T-helper 22 cell (primary cell): ENCODE results near the gene PPT1.

Experiments
- DNase-seq: peaks from one replicate; pipeline ENCODE4 v3.0.0-alpha.2; 2020; ENCODE audit warnings: low read depth

The PPT1 gene

DNA sequence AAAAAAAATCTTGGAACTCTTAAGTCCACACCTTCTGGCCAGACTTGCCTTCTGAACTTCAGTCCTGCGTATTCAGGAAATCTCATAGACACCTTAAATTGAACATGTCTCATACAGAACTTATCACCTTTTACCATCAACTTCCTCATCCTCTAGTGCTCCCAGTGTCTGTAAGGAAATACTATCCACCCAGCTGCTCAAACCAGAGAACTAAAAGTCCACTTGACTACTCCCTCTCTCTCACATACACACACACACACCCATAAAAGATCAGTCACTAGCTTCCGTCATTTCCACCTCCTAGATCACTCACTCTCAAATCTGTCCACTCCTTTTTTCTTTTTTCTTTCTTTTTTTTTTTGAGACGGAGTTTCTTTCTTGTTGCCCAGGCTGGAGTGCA is 67.4 kb downstream of the PPT1 start:
- DNase-seq, result no peak

DNA sequence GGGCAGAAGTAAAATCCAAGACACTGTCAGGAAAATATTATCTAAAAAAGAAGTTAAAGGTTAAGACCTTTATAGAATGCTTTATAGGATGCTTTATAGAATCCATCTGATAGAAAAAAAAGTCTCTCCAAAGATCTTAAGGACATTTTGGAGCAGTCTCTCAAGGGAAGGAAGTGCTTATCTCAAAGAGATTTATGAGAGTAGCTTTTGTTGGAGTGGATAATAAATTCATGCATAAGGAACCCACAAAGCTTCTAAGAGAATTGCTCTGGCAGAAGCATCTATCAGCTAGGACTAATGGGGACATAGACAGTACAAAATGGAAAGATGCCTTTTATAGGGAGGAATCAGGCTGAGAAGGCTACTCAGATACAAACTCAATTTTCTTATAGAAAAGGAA is 69.4 kb downstream of the PPT1 start:
- DNase-seq, result no peak

DNA sequence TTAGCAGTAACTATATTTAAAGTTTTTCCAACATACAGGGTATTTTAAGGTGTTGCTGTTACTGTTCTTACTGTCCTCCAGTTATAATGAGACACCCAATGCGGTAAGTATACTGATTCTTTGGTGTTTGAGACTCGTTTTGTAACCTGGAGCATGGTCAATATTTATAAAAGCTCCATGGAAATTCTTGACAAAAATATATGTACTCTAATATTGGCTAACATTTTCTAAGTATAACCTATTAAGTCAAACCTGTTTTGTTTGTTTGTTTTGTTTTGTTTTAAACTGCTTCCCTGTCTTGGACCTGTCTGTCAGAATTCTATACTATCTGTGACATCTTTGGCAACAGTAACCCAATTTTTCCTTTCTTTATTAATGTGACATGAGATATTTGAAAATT is 72.4 kb downstream of the PPT1 start:
- no peak for DNase-seq

DNA sequence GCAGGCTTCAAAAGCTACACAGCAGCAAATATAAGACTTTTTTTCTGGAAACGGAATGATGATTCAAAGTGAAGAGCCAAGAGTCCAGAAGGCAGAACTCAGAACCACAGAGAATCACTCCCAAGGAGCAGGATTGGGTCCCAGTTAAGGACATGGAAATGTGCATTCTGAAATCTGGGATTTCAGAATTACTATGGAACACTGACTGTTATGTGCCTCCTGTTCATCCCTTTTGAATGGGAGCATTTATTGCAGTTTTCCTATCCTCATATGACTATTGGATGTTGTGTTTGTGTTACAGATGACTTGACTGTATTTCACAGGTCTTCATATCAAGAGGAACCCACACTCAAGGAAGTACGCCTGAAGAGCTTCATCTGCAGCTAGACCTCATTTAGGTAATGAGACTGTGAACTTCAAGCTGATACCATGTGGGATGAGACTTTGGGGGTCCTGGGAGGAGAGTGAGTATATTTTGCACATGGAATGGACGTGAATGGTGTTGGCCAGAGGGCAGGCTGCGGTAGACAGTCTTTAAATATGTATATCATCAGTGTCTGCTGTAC is 73.6 kb downstream of the PPT1 start:
- DNase-seq, result no peak
